ENCODE results near the gene ZBTB7C. TPM values are rescaled to one million over a fixed set of nuclear protein-coding genes. Genes with fewer than 3 reads are reported as not detected.

The ZBTB7C gene
- total RNA-seq, 3 donors from 2014 or later: 5.6 to 26.5 (median 6.1) TPM

- TF ChIP-seq CTCF (IDR thresholded peaks at IDR 0.05) (peak in 1 of 3 donors; percentile 37), POLR2AphosphoS5 (IDR thresholded peaks at IDR 0.05) (no peak)
- Histone ChIP-seq H3K4me1 (peaks cover 4 to 7% of the 10 kb centered on the region in 2 donors), H3K9me3 (no peaks in the 10 kb centered on the region), H3K4me3 (no peak overlapping the region), H3K36me3 (no peaks in the 10 kb centered on the region), H3K27ac (peak overlapping the region in 1 of 2 donors; percentile 76), H3K27me3 (no peaks in the 10 kb centered on the region)
- DNase-seq (ENCODE audit: low spot score in 2 of 2): peak in 1 of 2 donors; percentile 57
- intact Hi-C loops (cut with DNase I; ENCODE audit: low total_unique reads): no loop called here
Measured at GRCh38 chr18:48340560-48340959, 68.6 kb downstream of the ZBTB7C start.

GRCh38 chr18:48339692-48340091 is 69.5 kb downstream of the ZBTB7C start:
- no peak for DNase-seq (ENCODE audit: low spot score in 2 of 2)
- H3K27me3 ChIP-seq: no peaks in the 10 kb centered on the region
- H3K4me3 ChIP-seq: no peak overlapping the region
- no peaks in the 10 kb centered on the region for H3K9me3 ChIP-seq
- no peaks in the 10 kb centered on the region for H3K36me3 ChIP-seq
- TF ChIP-seq POLR2A (IDR thresholded peaks at IDR 0.05) (no peak), POLR2AphosphoS5 (IDR thresholded peaks at IDR 0.05) (no peak), CTCF (IDR thresholded peaks at IDR 0.05) (no peak)
- H3K4me1 ChIP-seq: peaks cover 4 to 7% of the 10 kb centered on the region in 2 donors
- no peak overlapping the region for H3K27ac ChIP-seq
- intact Hi-C loops (cut with DNase I; ENCODE audit: low total_unique reads): loop anchor here (10.0 kb wide), 1 partner anchor 305 kb away; no protein-coding TSS in a partner anchor

DNA sequence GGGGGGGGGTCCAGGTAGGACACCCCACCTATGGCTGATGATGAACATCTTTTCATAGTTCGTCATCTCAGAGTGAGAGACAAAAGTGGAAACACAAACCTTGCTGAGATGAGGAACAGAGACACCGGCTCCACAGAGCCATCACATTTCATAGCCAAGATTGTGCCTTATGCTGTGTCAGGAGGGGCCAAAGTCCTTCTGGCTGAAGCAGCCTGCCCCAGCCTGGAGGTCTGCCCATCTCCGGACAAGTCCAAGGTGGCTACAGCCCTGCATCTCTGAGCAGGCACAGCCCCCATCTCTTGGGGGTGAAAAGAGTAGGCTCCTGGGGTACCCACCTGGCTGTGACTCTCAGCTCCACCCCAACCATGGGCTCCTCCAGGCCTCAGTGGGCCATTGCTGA is 70.3 kb downstream of the ZBTB7C start:
- no peaks in the 10 kb centered on the region for H3K9me3 ChIP-seq
- no peaks in the 10 kb centered on the region for H3K36me3 ChIP-seq
- no peak overlapping the region for H3K4me3 ChIP-seq
- intact Hi-C loops (cut with DNase I; ENCODE audit: low total_unique reads): loop anchor here (10.0 kb wide), 1 partner anchor 304 kb away; no protein-coding TSS in a partner anchor
- peaks cover 4 to 7% of the 10 kb centered on the region in 2 donors for H3K4me1 ChIP-seq
- DNase-seq (ENCODE audit: low spot score in 2 of 2): no peak
- H3K27ac ChIP-seq: no peak overlapping the region
- TF ChIP-seq CTCF (IDR thresholded peaks at IDR 0.05): no peak
- no peak for TF ChIP-seq POLR2AphosphoS5 (IDR thresholded peaks at IDR 0.05)
- no peak for TF ChIP-seq POLR2A (IDR thresholded peaks at IDR 0.05)
- H3K27me3 ChIP-seq: no peaks in the 10 kb centered on the region

DNA sequence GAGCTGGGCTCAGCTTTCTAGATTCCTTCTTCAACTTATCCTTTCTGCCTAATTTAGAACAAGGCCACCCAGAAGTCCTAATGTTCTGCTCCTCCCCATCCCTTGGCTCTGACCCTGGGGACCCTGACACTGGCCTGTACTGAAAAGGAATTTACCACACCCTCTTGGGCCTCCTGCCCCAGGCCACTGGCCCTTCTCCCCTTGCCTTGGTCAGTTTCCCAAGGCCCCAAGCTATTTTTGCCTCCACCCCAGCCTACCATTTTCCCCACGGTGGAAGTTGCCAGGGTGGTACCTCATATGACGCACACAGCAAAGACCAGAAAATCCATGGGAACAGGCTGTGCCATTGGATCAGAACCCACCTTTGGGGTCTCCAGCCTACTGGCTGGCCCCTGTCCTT is 72.1 kb downstream of the ZBTB7C start:
- Histone ChIP-seq H3K27ac (peak overlapping the region in 1 of 2 donors; percentile 63), H3K36me3 (no peaks in the 10 kb centered on the region)
- intact Hi-C loops (cut with DNase I; ENCODE audit: low total_unique reads): loop anchor here (10.0 kb wide), 1 partner anchor 302 kb away; no protein-coding TSS in a partner anchor

More for the DNA sequence above, 72.1 kb downstream of the ZBTB7C start:
- Histone ChIP-seq H3K4me1 (peaks cover 4 to 7% of the 10 kb centered on the region in 2 donors), H3K27me3 (no peaks in the 10 kb centered on the region), H3K4me3 (no peak overlapping the region), H3K9me3 (no peaks in the 10 kb centered on the region)
- TF ChIP-seq CTCF (IDR thresholded peaks at IDR 0.05): no peak
- no peak for TF ChIP-seq POLR2A (IDR thresholded peaks at IDR 0.05)
- TF ChIP-seq POLR2AphosphoS5 (IDR thresholded peaks at IDR 0.05): no peak
- DNase-seq (ENCODE audit: low spot score in 2 of 2): no peak
